ENCODE results near the gene CLIP1.

Gene CLIP1

GRCh38 chr12:122230798-122231197, 191.7 kb downstream of the CLIP1 start:
- TF ChIP-seq RAD21 (IDR thresholded peaks at IDR 0.05; ENCODE audit: low read depth) (no peak), EP300 (IDR thresholded peaks at IDR 0.05; ENCODE audit: borderline replicate concordance) (no peak), CEBPB (IDR thresholded peaks at IDR 0.05) (no peak), ZBTB7A (IDR thresholded peaks at IDR 0.05; ENCODE audit: low read depth) (no peak), NFIC (IDR thresholded peaks at IDR 0.05) (no peak), FOXM1 (IDR thresholded peaks at IDR 0.05; ENCODE audit: borderline replicate concordance, low read depth) (no peak), TCF12 (IDR thresholded peaks at IDR 0.05; ENCODE audit: low read depth) (no peak), CREB1 (IDR thresholded peaks at IDR 0.05; ENCODE audit: low read depth) (no peak), TEAD4 (IDR thresholded peaks at IDR 0.05) (no peak), USF1 (IDR thresholded peaks at IDR 0.05) (no peak), EGR1 (IDR thresholded peaks at IDR 0.05) (no peak), YY1 (IDR thresholded peaks at IDR 0.05; ENCODE audit: low read depth) (no peak), REST (IDR thresholded peaks at IDR 0.05; ENCODE audit: low read depth) (no peak), TAF1 (IDR thresholded peaks at IDR 0.05; ENCODE audit: low read depth) (no peak), MAX (IDR thresholded peaks at IDR 0.05) (no peak)

DNA sequence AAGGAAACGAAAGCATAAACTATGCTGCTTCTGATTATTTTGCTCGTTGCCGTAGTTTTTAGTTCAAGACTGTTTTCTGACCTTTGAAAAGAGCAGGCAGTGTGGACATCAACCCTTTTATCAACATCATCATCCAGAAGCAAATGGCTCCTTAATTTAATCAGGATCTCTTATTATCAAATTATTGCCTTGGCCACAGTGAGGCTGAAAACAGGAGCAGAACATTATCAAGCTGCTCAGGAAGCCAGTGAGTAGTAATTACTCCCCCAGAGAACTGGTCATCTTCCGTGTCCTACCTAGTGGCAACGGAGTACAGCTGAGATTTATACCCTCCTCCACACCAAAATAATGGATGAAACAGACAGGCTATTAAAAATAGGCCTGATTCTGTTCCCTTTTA, 194.4 kb downstream of the CLIP1 start:
- TF ChIP-seq YY1 (IDR thresholded peaks at IDR 0.05; ENCODE audit: low read depth) = no peak
- TF ChIP-seq TAF1 (IDR thresholded peaks at IDR 0.05; ENCODE audit: low read depth) = no peak
- TF ChIP-seq TCF12 (IDR thresholded peaks at IDR 0.05; ENCODE audit: low read depth) = no peak
- no peak for TF ChIP-seq TEAD4 (IDR thresholded peaks at IDR 0.05)
- no peak for TF ChIP-seq NFIC (IDR thresholded peaks at IDR 0.05)
- no peak for TF ChIP-seq EGR1 (IDR thresholded peaks at IDR 0.05)
- no peak for TF ChIP-seq USF1 (IDR thresholded peaks at IDR 0.05)
- TF ChIP-seq CREB1 (IDR thresholded peaks at IDR 0.05; ENCODE audit: low read depth) = no peak
- TF ChIP-seq FOXM1 (IDR thresholded peaks at IDR 0.05; ENCODE audit: borderline replicate concordance, low read depth) = no peak

- no peak for TF ChIP-seq CREB1 (IDR thresholded peaks at IDR 0.05; ENCODE audit: low read depth)
- no peak for TF ChIP-seq RAD21 (IDR thresholded peaks at IDR 0.05; ENCODE audit: low read depth)
- no peak for TF ChIP-seq FOXM1 (IDR thresholded peaks at IDR 0.05; ENCODE audit: borderline replicate concordance, low read depth)
Measured at GRCh38 chr12:122227341-122227740, 195.1 kb downstream of the CLIP1 start.

DNA sequence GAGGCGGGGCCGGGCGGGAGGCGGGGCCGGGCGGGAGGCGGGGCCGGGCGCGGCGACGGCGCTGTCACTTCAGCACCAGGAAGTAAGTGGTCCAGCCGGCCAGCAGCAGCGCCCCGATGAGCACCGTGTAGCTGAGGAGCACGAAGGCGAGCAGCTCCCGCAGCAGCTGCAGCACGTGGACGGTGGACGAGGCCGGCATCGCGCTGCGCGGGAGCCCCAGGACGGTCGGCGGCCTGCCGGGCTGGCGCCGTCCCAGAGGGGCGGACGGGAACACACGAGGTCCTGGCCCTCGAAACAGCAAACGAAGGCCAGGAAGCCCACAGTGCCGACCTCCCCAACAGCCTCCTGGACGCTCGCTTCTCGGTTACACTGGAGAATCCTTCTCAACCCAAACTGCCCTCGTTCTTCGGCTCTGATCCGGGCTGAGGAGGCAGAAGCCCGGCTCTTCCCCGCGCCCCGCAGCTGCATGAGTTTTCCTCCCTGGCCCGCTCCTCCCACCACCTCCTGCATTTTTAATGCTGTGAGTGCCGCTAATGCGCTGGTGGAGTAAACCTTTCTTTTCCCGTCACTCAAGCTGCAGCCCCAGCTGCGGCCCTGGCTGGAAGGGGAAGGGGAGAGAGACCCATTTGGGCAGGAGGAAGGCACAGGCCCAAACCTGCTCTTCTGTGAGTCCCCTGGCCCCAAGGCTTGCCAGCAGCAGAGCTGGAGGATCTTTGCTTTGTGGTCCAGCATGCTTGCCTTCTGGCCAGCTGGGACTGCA, 195.9 kb downstream of the CLIP1 start:
- TF ChIP-seq TAF1 (IDR thresholded peaks at IDR 0.05; ENCODE audit: low read depth) (no peak), YY1 (IDR thresholded peaks at IDR 0.05; ENCODE audit: low read depth) (0 out of 2 replicates have a peak, but pooled peaks have one; percentile 31), MAX (IDR thresholded peaks at IDR 0.05) (peak; percentile 100), FOXM1 (IDR thresholded peaks at IDR 0.05; ENCODE audit: borderline replicate concordance, low read depth) (no peak), TEAD4 (IDR thresholded peaks at IDR 0.05) (no peak; the same call in none of the 2 replicates), REST (IDR thresholded peaks at IDR 0.05; ENCODE audit: low read depth) (peak; percentile 82), USF1 (IDR thresholded peaks at IDR 0.05) (peak; percentile 72), EP300 (IDR thresholded peaks at IDR 0.05; ENCODE audit: borderline replicate concordance) (no peak), NFIC (IDR thresholded peaks at IDR 0.05) (no peak), TCF12 (IDR thresholded peaks at IDR 0.05; ENCODE audit: low read depth) (peak; percentile 51; the same call in 1 of the 2 replicates), ZBTB7A (IDR thresholded peaks at IDR 0.05; ENCODE audit: low read depth) (no peak), EGR1 (IDR thresholded peaks at IDR 0.05) (no peak)

DNA sequence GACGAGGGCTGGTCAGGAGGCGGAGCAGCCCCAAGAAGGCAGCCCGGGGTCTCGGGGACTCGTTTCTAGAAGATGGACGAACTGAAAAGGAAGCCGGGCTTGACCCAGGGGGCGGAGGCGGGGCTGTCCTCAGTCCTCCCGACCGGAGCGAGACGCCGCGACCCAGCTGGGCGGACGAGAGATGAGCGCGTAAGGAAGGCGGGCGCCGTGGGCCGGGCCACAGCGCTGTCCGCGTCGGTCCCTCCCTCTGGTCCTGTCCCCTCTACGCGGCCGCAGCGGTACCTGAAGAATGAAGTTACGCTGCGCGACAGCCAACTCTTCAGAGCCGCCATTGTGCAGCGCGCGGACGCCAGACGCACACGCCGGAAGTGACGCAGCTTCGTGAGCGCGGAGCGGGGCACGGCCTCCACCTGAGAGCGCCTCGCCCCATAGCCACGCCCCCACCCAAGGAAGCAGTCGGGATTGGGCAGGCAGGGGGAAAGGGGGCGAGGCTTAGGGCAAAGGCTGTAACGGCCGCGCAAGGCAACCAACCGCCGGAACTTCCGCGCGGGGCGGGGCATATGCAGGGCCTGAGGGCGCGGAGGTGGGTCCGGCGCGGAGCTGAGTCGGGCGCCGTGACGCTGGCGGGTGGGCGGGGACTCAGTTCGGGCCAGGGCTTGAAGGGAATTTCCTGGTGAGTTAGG, 196.6 kb downstream of the CLIP1 start, which contains the start of gene DIABLO:
DIABLO (minus strand) TSS at position 370 of the 683 bp plus-strand sequence; CDS start at position 332, 38 bp downstream.
- TF ChIP-seq CEBPB (IDR thresholded peaks at IDR 0.05) (no peak; the same call in 1 of the 2 replicates), TCF12 (IDR thresholded peaks at IDR 0.05; ENCODE audit: low read depth) (peak; percentile 49; the same call in 1 of the 2 replicates), TAF1 (IDR thresholded peaks at IDR 0.05; ENCODE audit: low read depth) (peak; percentile 99), NFIC (IDR thresholded peaks at IDR 0.05) (peak; percentile 24; the same call in 1 of the 2 replicates), REST (IDR thresholded peaks at IDR 0.05; ENCODE audit: low read depth) (no peak), YY1 (IDR thresholded peaks at IDR 0.05; ENCODE audit: low read depth) (peak; percentile 97), CREB1 (IDR thresholded peaks at IDR 0.05; ENCODE audit: low read depth) (peak; percentile 86), USF1 (IDR thresholded peaks at IDR 0.05) (0 out of 2 replicates have a peak, but pooled peaks have one; percentile 29), EGR1 (IDR thresholded peaks at IDR 0.05) (no peak)
